ENCODE results near the gene HDLBP.

Gene HDLBP

GRCh38 chr2:241213041-241213440 lies 102.4 kb downstream of the HDLBP start:
- H3K27ac Mint-ChIP-seq = no peak overlapping the region
- no peak overlapping the region for H3K4me3 Mint-ChIP-seq
- DNase-seq = no peak
- no peaks in the 10 kb centered on the region for H3K4me1 Mint-ChIP-seq
- H3K27me3 Mint-ChIP-seq = peaks cover 66% of the 10 kb centered on the region
- no peaks in the 10 kb centered on the region for H3K9me3 Mint-ChIP-seq
- CTCF ChIA-PET = interaction anchor here (0.7 kb wide), 1 partner anchor 327 kb away, joined by 4 read pairs; no protein-coding TSS in a partner anchor
- no peaks in the 10 kb centered on the region for H3K36me3 Mint-ChIP-seq

- no peak for DNase-seq
- Mint-ChIP-seq H3K4me3 (no peak overlapping the region), H3K36me3 (no peaks in the 10 kb centered on the region), H3K27me3 (peaks cover 50% of the 10 kb centered on the region), H3K4me1 (no peaks in the 10 kb centered on the region), H3K27ac (no peak overlapping the region), H3K9me3 (no peaks in the 10 kb centered on the region)
- CTCF ChIA-PET = no interaction called here
These were observed 104.2 kb downstream of the HDLBP start for GRCh38 chr2:241211276-241211675.

GRCh38 chr2:241209271-241209670 lies 106.2 kb downstream of the HDLBP start:
- H3K4me3 Mint-ChIP-seq = no peak overlapping the region
- no peak for DNase-seq
- no peaks in the 10 kb centered on the region for H3K4me1 Mint-ChIP-seq
- no peaks in the 10 kb centered on the region for H3K36me3 Mint-ChIP-seq
- H3K9me3 Mint-ChIP-seq = no peaks in the 10 kb centered on the region
- CTCF ChIA-PET = no interaction called here
- H3K27me3 Mint-ChIP-seq = peaks cover 29% of the 10 kb centered on the region
- H3K27ac Mint-ChIP-seq = no peak overlapping the region

- Mint-ChIP-seq H3K36me3 (no peaks in the 10 kb centered on the region), H3K27me3 (peaks cover 25% of the 10 kb centered on the region), H3K27ac (no peak overlapping the region), H3K4me1 (no peaks in the 10 kb centered on the region), H3K4me3 (no peak overlapping the region), H3K9me3 (no peaks in the 10 kb centered on the region)
- CTCF ChIA-PET = no interaction called here
- DNase-seq = no peak
These were observed 107.4 kb downstream of the HDLBP start for GRCh38 chr2:241208058-241208457.

GRCh38 chr2:241207641-241208040 lies 107.8 kb downstream of the HDLBP start:
- H3K36me3 Mint-ChIP-seq = no peaks in the 10 kb centered on the region
- CTCF ChIA-PET = no interaction called here
- no peak overlapping the region for H3K27ac Mint-ChIP-seq

GRCh38 chr2:241207151-241207550 lies 108.3 kb downstream of the HDLBP start:
- DNase-seq = no peak
- Mint-ChIP-seq H3K36me3 (no peaks in the 10 kb centered on the region), H3K9me3 (no peaks in the 10 kb centered on the region), H3K27ac (no peak overlapping the region), H3K27me3 (peaks cover 19% of the 10 kb centered on the region), H3K4me1 (no peaks in the 10 kb centered on the region), H3K4me3 (no peak overlapping the region)
- CTCF ChIA-PET = no interaction called here

More at GRCh38 chr2:241207641-241208040, 107.8 kb downstream of the HDLBP start:
- DNase-seq = no peak
- no peaks in the 10 kb centered on the region for H3K9me3 Mint-ChIP-seq
- no peak overlapping the region for H3K4me3 Mint-ChIP-seq
- no peaks in the 10 kb centered on the region for H3K4me1 Mint-ChIP-seq
- H3K27me3 Mint-ChIP-seq = peaks cover 24% of the 10 kb centered on the region

GRCh38 chr2:241205086-241205485 lies 110.4 kb downstream of the HDLBP start:
- Mint-ChIP-seq H3K36me3 (no peaks in the 10 kb centered on the region), H3K27me3 (peaks cover under 1% of the 10 kb centered on the region), H3K4me1 (no peaks in the 10 kb centered on the region), H3K9me3 (no peaks in the 10 kb centered on the region), H3K27ac (no peak overlapping the region), H3K4me3 (no peak overlapping the region)
- CTCF ChIA-PET = no interaction called here
- DNase-seq = no peak

GRCh38 chr2:241204490-241204889 lies 111.0 kb downstream of the HDLBP start:
- Mint-ChIP-seq H3K27ac (no peak overlapping the region), H3K27me3 (no peaks in the 10 kb centered on the region), H3K4me3 (no peak overlapping the region), H3K4me1 (no peaks in the 10 kb centered on the region), H3K36me3 (no peaks in the 10 kb centered on the region), H3K9me3 (no peaks in the 10 kb centered on the region)
- CTCF ChIA-PET = no interaction called here
- DNase-seq = no peak

GRCh38 chr2:241204010-241204384 lies 111.5 kb downstream of the HDLBP start:
- no peak for DNase-seq
- no peak overlapping the region for H3K4me3 Mint-ChIP-seq
- H3K36me3 Mint-ChIP-seq = no peaks in the 10 kb centered on the region
- H3K27me3 Mint-ChIP-seq = no peaks in the 10 kb centered on the region
- H3K4me1 Mint-ChIP-seq = no peaks in the 10 kb centered on the region
- no peak overlapping the region for H3K27ac Mint-ChIP-seq
- CTCF ChIA-PET = no interaction called here
- no peaks in the 10 kb centered on the region for H3K9me3 Mint-ChIP-seq

- DNase-seq = no peak
- H3K4me3 Mint-ChIP-seq = no peak overlapping the region
- H3K27me3 Mint-ChIP-seq = no peaks in the 10 kb centered on the region
- H3K27ac Mint-ChIP-seq = no peak overlapping the region
- no peaks in the 10 kb centered on the region for H3K36me3 Mint-ChIP-seq
- CTCF ChIA-PET = interaction anchor here (0.7 kb wide), 1 partner anchor 815 kb away, joined by 3 read pairs; no protein-coding TSS in a partner anchor
- H3K9me3 Mint-ChIP-seq = no peaks in the 10 kb centered on the region
- no peaks in the 10 kb centered on the region for H3K4me1 Mint-ChIP-seq
These were observed 112.1 kb downstream of the HDLBP start for GRCh38 chr2:241203218-241204009.

- Mint-ChIP-seq H3K4me3 (no peak overlapping the region), H3K27me3 (no peaks in the 10 kb centered on the region), H3K36me3 (no peaks in the 10 kb centered on the region), H3K9me3 (no peaks in the 10 kb centered on the region), H3K4me1 (no peaks in the 10 kb centered on the region), H3K27ac (no peak overlapping the region)
- DNase-seq = no peak
- CTCF ChIA-PET = interaction anchor here (0.7 kb wide), 1 partner anchor 815 kb away, joined by 3 read pairs; no protein-coding TSS in a partner anchor
These were observed 112.8 kb downstream of the HDLBP start for GRCh38 chr2:241202681-241203080.

- no peak for DNase-seq
- H3K4me1 Mint-ChIP-seq = no peaks in the 10 kb centered on the region
- H3K9me3 Mint-ChIP-seq = no peaks in the 10 kb centered on the region
- H3K4me3 Mint-ChIP-seq = no peak overlapping the region
- no peak overlapping the region for H3K27ac Mint-ChIP-seq
- H3K36me3 Mint-ChIP-seq = no peaks in the 10 kb centered on the region
- CTCF ChIA-PET = no interaction called here
- H3K27me3 Mint-ChIP-seq = no peaks in the 10 kb centered on the region
These were observed 113.2 kb downstream of the HDLBP start for GRCh38 chr2:241202268-241202585.

GRCh38 chr2:241201445-241202267 lies 113.8 kb downstream of the HDLBP start:
- Mint-ChIP-seq H3K27me3 (no peaks in the 10 kb centered on the region), H3K27ac (no peak overlapping the region), H3K4me1 (no peaks in the 10 kb centered on the region), H3K36me3 (no peaks in the 10 kb centered on the region), H3K4me3 (no peak overlapping the region), H3K9me3 (no peaks in the 10 kb centered on the region)
- DNase-seq = no peak
- CTCF ChIA-PET = no interaction called here

- DNase-seq = peak; percentile 15
- CTCF ChIA-PET = no interaction called here
- Mint-ChIP-seq H3K27me3 (no peaks in the 10 kb centered on the region), H3K4me1 (no peaks in the 10 kb centered on the region), H3K9me3 (no peaks in the 10 kb centered on the region), H3K27ac (no peak overlapping the region), H3K4me3 (no peak overlapping the region), H3K36me3 (no peaks in the 10 kb centered on the region)
These were observed 114.6 kb downstream of the HDLBP start for GRCh38 chr2:241200822-241201395.

Measured in activated naive CD4-positive, alpha-beta T cell treated with anti-CD3 and anti-CD28 coated beads, Interleukin-2, amount 10 ng/mL, durations not matched to agents 7 days and 5 days (primary cell).